ENCODE data around the gene NCKAP5L.
A peak's percentile ranks its signal among the peaks of the same experiment; 100 is the strongest.
"Not testable (repeated sequence)": the region's sequence is repeated elsewhere in the genome, so short reads cannot be mapped to it uniquely, and the experiment has no call there.

NCKAP5L gene

DNA sequence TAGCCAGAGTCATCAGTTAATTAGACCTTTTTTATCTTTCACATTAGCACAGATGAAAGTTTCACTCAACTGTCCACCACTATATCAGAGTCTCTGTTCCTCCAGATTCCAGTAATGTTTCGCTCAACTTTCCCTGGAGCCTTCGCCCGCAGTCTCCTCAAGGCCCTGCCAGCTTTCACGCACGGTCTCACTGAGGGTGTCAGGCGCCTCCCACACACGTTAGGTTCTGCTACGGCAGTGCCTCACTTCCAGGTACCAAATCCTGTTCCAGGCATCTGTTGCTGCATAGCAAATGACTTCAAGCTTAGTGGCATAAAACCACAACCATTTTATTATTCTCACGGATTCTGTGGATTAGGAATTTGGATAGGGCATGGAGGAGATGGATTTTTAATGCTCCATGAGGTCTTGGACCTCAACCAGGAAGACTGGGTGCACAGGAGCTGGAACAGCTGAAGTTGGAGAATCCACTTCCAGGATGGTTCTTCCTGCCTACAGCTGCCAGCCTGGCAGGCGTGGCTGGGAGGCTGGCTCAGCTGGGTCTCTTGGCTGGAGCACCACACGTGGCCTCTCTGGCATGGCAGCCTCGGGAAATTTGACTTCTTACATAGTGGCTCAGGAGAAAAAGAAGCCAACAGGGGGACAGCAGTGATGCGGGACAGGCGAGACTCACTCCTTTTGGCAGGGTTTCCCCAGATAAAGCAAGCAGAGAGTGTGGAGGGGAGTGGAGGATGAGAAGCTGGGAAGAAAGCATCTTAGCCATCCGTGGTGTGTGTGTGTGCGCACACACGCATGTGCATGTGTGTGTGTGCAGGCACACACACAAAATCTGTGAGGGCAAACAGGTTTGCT, 36.0 kb upstream of the NCKAP5L start:
- DNase-seq: no peak

DNA sequence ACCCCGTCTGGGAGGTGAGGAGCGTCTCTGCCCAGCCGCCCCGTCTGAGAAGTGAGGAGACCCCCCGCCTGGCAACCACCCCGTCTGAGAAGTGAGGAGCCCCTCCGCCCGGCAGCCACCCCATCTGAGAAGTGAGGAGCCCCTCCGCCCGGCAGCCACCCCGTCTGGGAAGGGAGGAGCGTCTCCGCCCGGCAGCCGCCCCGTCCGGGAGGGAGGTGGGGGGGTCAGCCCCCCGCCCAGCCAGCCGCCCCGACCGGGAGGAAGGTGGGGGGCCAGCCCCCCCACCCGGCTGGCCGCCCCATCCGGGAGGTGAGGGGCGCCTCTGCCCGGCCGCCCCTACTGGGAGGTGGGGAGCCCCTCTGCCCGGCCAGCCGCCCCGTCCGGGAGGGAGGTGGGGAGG, 32.7 kb upstream of the NCKAP5L start:
- DNase-seq: not testable (repeated sequence)

DNA sequence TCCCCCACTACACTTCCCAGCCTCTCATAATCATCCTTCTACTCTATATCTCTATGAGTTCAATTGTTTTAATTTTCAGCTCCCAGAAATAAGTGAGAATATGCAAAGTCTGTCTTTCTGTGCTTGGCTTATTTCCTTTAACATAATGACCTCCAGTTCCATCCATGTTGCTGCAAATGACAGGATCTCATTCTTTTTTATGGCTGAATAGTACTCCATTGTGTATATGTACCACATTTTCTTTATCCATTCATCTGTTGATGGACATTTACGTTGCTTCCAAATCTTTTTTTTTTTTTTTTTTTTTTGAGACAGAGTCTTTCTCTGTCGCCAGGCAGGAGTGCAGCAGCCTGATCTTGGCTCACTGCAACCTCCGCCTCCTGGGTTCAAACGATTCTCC, 27.7 kb upstream of the NCKAP5L start:
- not testable (repeated sequence) for DNase-seq

DNA sequence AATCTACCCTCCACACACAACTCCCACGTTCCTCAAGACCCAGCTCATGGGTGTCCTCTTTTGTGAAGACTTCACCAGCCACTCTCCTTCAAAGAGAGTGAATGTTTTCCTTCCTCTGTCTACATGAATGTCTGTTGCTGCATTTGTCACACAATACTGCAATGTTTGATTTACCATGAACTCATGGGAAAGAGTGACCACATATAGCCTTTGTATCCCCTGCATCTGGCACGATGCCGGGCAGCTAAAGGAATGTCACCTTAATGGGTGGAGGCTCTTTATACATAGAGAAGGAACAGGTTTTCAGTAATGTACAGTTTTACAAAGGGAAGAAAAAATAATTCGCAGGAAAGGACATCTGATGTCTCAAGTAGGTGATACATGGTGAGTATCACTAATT, 26.8 kb upstream of the NCKAP5L start:
- no peak for DNase-seq

- no peak for DNase-seq
Measured at GRCh38 chr12:49853671-49854070, 25.5 kb upstream of the NCKAP5L start.

- DNase-seq: no peak
Measured at GRCh38 chr12:49847161-49847560, 18.9 kb upstream of the NCKAP5L start.

GRCh38 chr12:49846032-49846431, 17.8 kb upstream of the NCKAP5L start:
- no peak for DNase-seq

DNA sequence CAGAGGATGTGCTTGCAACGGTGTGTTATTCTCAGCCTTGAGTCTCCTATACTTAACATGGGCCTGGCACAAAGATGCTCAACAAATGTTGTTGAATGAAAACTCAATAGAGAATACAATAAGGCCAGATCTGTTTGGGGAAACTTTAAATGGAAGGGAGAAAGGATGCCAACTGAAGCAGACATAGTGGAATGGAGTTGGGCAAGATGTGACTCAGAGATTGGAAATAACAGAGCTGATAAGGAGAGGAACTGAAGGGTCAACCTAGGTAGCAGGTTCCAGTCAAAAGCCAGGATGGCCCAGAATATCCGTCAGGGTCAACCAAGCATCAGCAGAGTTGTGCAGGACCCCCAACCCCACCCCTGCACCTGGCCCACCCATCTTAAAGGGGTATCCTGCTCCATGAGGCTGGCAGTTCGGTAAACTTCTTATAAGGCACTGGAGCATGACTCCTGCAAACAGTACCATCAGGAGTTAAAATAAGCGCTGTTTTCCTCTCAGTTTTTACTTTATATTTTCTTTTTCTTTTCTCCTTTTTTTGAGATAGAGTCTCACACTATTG, 15.7 kb upstream of the NCKAP5L start:
- DNase-seq: no peak

GRCh38 chr12:49843411-49843810, 15.2 kb upstream of the NCKAP5L start:
- DNase-seq: no peak

- DNase-seq: peak; percentile 90 to 91
Measured at GRCh38 chr12:49842519-49843352, 14.5 kb upstream of the NCKAP5L start, which contains the start of gene BCDIN3D. BCDIN3D (minus strand) TSS chr12:49843106; CDS start chr12:49843087, 19 bp downstream.

- DNase-seq: peak; percentile 41 to 59
Measured at GRCh38 chr12:49838973-49839633, 10.9 kb upstream of the NCKAP5L start.

GRCh38 chr12:49832836-49833421, 4.7 kb upstream of the NCKAP5L start:
- no peak for DNase-seq

- no peak for DNase-seq
Measured at GRCh38 chr12:49831717-49832116, 3.5 kb upstream of the NCKAP5L start.

DNA sequence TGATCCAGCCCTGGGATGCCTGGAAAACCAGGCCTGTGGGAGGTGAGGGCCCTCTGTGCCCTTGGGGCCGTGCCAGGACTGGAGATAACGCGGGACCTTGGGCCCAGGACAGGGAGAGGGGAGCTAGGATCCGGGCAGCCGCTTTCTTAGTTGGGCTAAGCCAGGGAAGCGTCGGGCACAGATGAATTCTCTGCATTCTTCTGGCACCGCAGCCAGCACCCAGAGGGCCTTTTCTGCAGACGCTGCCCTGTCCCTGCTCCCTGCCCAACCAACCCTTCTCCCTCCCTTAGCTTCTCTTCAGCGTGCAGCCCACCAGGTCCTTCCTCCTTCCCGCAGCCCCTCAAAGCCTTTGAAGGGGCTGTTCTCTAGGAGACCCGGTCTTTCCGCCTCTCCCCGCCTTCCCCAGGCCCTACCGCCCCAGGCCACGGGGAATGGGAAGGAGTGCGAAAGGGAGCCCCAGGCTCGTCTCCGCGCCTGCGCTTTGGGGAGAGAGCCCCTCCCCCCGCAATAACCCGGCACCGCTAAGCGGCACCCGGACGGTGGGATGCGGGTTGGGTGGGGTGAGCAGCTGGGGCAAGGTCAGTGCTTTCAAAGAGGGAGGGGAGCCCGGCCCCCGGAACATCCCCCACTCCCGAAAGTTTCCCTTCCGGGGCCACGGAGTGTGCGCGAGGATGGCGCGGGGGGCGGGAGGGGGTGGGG, 663 bp downstream of the NCKAP5L start:
- peak; percentile 41 to 47 for DNase-seq

GRCh38 chr12:49827051-49827400, 1.2 kb downstream of the NCKAP5L start:
- no peak for DNase-seq

DNA sequence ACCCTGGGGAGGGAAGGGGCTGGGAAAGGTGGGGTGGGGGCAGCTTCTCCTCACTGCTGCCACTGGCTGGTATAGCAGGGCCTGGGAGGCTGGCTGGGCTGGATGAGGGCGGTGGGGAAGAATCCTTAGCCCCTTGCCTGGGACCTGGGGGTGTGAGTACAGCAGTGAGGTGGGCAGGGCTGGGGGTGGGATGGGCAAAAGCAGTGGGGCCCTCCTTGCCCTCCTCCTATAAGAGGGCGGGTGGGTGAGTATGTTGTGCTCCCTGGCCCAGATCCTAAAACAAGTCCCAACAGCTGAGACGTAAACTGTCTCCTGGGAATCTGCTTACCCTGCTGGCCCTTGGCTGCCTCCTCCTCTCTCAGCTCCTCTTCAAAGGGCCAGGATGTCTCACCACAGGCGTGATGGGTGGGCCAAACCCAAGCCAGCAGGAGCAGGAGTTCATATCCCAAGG, 2.2 kb downstream of the NCKAP5L start:
- no peak for DNase-seq

GRCh38 chr12:49825360-49825970, 2.7 kb downstream of the NCKAP5L start:
- DNase-seq: peak in 1 of 2 donors; percentile 61

DNA sequence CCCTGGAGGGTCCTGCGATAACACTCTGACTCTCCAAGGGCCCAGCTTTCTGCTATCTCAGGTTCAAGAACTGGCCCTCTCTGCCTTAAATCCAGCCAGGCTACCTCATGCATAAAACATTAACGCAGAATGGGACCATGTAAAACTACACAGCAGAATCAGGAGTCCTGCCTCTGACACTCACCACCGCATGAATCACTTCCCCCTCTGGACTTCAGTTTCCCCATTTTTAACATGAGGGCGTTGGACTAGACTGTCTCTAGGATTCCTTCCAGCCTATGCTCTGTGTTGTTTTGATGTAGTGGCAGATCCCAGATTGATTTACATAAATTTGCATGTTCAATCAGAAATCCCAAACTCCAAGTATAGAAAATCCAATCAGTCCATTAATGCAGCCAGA, 3.3 kb downstream of the NCKAP5L start:
- peak in 1 of 2 donors; percentile 49 for DNase-seq

DNA sequence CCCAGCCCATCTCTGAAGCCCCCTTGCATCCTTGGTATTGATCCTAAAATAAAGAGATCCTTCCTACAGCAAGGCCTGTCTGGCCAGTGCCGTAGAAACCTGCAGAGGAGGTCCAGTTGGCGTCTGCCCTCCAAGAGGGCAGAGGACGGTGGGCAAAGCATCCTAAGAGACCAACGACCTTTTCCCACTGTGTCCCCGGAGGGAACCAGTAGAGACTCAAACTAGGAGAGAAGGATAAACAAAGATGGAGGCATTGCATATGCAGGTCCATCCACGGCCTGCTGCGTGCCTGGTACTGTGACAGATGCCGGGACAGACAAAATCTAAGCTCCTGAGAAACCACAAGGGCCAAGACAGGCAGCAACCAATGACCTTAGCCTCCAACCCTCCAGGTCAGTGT, 3.8 kb downstream of the NCKAP5L start:
- DNase-seq: no peak

DNA sequence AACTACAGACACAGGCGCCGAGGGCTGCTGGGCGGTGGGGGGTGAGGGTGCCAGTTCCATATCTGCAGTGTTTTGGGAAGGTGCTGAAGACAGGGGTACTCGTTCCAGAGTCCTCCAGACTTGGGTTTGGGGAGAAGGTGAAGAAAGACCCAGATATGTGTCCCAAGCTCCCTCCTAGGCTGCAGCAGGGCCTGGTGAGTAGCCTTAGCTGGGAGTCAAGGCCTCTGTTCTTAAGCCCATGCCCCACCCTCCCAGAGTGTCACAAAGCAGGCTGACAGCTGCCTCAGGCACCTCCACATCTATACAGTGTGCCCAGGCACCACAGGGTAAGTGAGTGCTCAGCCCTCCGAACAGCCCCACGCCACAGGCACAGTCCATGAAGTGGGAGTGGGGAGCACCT, 4.3 kb downstream of the NCKAP5L start:
- no peak for DNase-seq

DNA sequence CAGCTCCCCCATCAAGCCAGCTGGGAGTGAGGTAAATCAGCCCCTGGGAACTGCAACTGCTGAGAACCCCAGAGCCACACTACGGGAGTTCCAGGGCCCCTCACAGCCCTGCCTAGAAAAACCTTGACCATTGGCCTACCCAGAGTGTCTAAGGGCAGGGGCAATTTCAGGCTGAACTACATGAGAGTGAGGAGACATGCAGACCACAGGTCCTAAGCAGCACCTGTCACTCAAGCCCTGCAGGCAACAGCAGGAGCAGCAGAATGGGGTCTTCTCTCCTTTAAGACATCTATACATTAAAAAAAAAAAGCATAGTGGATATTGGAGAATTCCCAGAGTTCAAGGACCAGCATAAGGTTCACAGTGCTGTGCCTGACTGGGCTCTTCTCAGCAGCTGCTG, 4.9 kb downstream of the NCKAP5L start:
- no peak for DNase-seq

Measured in CD4-positive, alpha-beta T cell treated with Interleukin-1 beta for 1 hour (primary cell).